HG03064 (cell line): ENCODE results near the gene UMAD1.

Experiments used
- ATAC-seq: cut with Tn5 transposase; IDR thresholded peaks from one replicate; pipeline ENCODE4 v1.9.1; 2021; ENCODE audit warnings: low read depth; ENCODE audit not compliant: unreplicated experiment

The UMAD1 gene

DNA sequence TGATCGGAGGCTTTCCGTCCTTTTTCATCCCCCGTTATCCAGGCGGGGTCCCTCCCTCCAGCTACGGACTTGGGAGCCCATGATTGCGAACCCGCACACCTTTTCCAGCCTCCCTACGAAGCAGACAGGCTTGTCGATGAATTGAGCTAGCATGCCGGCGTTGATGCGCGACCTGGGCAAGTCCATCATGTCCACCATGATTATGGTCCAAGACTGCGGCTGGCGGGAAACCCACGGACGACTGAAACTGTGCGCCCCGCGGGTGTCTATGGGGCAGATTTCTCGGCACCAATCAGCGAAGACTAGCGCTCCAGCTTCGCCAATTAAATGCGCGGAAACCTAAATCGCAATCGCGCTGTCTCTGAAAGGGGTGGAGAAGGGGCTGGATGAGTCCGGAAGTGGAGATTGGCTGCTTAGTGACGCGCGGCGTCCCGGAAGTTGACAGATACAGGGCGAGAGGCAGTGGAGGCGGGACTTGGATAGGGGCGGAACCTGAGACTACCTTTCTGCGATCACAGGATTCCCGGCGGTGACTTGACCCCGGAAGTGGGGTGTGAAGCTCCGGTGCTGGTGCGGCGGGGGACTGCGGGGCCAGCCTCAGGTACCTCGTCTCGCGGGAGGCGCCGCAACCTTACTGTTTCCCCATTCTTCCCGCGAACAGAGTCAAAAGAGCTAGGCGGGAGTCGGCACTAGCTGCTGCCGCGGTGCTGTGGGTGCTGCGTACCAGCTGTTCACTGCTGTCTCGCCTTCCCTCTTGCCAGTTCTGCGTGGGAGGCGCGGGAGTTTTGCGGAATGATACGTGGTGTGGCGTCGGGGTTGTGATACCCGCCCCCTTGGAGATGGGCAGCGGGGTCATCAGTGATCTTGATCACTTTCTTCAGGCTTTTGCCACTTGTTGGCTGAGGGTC lies at the start of gene UMAD1:
UMAD1 (plus strand) TSS at position 532 of the 908 bp plus-strand sequence. CDS start 32,620 bp downstream, outside the sequence.
- ATAC-seq, result peak; percentile 99

DNA sequence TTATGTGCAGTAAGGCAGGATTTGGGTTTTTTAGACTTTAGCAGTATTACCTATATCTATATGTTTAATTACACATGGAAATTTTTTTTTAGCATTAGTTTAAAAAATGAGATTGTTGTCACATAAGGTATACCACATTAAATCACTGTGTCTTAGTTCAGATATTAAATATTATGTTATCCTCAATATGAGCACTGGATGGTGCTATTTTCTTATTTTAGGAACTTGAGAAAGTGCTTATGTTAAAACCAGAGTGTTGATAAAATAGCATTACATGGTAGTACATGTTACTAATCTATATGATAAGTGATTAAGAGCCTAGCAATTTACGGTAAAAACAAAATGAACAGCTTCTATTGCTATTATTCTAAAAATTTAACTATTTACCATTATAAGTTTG lies 45.1 kb upstream of the UMAD1 start:
- ATAC-seq, result no peak

DNA sequence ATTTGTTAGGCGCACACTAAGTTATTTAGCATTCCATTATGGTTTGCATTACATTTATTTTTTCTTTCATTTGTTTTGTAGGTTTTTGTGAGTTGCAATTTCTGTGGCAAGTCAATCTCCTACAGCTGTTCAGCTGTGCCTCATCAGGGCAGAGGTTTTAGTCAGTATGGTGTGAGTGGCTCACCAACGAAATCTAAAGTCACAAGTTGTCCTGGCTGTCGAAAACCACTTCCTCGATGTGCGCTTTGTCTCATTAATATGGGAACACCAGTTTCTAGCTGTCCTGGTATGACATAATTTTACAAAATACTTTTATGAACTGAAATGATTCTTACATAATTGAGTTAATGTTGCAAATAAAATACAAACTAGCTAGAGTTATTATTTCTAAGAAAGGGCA lies 44.4 kb upstream of the UMAD1 start:
- ATAC-seq, result no peak

DNA sequence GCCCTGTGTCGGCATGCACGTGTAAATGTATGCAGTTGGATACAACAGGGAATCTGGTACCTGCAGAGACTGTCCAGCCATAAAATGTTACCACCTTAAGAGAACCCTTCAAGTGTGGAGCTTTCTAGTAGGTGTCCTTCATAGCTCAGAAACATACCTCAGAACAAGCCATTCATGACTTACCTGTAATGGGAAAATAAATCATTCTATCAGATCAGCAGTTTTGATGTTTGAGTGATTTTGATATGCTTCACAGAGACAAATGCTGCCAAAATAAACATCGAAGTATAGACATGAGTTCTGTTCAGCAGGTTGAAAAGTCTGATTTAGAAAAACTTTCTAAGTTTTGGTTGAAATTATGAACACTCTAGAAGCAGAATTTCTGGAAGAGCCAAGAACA lies 33.5 kb upstream of the UMAD1 start:
- no peak for ATAC-seq

DNA sequence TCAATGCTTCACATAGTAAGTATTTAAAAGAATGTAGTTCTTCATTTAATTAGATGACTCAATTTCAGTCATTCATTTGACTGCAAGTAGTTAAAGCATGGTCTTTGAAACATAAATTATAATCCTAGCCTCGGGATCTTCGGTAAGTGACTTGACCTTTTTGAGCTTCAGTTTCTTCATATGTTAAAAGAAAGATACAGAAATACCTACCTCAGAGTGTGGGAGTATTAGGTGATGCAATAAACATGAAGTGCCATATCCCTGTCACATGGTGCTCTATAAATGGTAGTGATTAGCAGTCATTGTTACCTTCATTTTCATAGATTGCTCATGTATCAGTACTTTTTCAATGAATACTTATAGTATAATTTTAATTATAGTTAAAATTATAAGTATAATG lies 31.2 kb upstream of the UMAD1 start:
- ATAC-seq, result no peak

DNA sequence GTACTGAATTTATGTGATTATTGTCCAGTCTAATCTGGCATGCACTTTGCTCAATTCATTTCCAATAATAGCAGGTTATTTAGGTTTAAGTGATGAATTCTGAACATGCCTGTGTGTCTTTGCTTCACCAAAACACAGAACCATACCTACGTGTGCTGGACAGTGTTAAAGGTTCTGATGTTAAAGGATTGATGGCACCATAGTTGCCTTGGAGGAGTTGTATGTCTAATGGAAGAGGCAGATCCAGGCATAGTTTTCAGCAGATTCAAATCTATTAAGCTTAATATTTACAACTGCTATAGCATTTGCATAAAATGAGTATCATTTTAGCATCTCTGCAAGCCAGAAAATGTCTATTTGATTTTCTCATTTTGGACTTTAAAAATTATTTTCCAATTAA lies 28.0 kb upstream of the UMAD1 start:
- no peak for ATAC-seq

DNA sequence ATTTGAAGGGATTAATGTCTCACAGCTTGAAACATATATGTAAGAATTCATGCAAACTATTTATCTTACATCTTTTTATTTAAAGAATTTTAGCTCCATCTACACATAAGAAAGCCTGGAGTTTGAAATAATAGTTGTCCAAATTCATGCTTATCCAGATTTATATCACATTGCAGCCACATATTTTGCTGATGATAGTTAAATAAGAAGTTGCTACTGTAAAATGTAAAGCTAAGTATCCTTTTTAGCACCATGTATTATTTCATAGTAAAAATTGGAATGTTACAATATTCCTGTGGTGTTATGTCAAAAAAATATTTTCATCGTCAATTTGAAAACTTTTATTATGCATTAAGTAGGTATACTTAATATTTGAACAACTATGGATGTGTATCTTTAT lies 27.3 kb upstream of the UMAD1 start:
- no peak for ATAC-seq

DNA sequence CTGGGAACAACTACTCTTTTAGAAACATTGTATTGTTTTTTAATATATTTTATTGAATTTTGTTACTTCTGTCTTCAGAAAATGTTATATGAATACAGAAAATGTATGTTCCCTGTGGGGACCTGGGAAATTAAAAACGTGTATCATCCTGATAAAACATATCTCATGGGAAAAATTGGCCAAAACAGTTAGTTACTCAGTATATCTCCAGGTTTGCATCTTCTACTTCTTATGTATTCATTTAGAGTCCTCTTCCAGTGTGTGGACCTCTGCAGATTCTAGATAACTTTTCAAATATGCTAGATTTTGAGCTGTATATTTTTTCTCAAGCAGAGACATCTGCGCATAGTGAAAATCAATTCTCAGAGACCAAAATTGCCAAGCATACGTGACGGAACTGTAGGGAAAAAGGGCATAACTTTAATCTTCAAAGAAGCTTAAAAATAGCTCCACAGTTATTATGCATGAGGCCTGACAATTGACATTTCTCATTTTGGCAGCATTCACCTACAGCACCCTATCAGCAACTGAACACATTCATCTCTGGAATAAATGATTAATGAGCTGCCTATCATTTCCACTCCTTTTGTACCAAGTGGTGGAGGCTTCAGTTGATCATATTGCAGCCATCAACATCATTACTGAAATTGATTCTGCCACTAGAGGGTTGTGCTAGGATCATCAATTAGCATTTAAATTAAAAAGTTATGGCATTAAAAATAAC lies 26.4 kb upstream of the UMAD1 start:
- ATAC-seq, result no peak

DNA sequence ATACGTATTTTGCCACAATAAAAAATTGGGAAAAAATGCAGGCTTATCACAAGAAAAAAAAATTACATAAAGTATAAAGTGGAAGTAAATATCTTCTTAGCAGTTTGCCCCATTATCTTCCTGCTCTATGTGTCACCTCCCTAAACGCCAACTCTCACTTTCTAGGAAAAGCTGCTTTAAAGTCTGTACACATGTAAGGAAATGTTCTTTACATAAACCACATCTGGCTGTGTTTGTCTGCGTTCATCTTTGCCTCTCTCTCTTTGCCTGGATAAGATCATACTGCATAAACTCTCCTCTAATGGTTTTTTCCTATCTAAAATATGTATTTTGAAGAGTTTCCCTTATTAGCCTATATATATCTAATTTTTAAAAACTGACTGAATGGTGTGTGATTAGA lies 23.0 kb upstream of the UMAD1 start:
- ATAC-seq, result no peak

DNA sequence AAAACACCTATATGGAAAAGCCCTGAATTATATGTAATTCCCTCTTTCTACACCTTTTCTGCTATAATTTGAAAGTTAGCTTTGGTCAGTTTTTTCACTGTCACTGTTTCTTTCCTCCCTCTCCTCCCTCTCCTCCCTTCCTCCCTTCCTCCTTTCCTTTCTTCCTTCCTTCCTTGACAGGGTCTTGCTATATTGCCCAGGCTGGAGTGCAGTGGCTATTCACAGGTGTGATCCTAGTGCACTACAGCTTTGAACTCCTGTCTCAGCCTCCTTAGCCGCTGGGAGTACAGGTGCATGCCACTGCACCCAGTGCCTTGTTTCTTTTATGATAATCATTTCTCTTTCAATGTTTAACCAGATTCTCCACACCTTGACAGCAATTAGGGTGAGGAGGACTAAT lies 22.1 kb upstream of the UMAD1 start:
- no peak for ATAC-seq

DNA sequence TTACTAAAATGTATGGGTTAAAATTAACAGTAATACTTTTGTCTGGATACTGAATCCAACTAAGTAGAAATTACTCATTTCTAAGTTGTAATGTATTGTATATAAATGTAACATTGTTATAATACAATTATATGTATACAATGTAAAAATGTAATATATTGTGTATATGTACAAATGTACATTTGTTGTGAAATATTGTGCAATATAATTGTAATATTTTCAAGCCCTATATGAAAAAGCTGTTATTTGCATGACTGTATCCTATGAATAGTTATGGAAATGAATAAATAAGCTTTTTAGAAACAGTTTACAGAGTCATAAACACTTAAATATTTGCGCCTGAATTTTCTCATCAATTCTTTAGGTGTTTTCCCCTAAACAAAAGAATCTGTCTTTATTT lies 20.3 kb upstream of the UMAD1 start:
- no peak for ATAC-seq

DNA sequence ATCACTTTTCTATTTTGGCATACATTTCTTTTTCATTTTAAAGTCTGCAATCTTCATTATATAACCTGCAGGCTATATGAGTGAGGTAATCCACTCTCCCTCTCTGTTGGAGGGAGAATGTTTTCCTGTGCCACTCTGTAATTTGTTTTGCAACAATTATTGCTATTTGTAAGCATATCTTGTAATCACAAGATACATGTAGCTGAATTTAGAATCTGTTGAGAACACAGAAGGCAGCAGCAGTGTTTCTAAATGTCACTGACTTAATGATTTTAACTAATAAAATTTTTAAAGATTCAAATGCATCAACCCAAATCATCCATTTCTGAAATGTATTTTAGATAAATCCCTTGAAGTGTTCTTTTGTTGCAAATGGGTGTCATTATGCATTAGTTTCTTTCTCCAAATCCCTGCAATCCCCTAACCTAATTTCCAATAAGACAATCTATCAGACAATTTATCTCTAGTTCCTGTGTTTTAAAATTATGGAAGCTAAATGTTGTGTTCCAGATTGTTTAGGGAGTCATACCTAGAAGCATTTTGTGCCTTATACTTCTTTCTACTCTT lies 19.8 kb upstream of the UMAD1 start:
- ATAC-seq, result no peak

DNA sequence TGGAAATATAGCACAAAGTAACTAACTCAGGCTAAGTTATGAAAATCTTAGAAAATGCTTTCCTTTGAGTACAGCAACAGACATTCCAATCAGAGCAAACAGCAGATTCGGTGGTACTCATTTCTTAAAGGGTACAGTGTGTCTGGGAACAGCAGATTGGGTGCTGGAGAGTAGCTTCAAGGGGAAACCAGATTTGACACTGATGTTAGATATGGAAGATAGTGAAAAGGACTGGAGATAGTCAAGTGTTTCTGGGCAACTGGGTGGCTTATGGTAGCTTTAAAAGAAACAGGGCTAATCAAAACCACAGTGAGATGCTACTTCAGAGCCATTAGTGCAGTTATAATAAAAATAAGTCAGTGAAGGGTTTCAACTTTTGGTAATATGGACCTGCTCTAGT lies 12.1 kb upstream of the UMAD1 start:
- ATAC-seq, result no peak

DNA sequence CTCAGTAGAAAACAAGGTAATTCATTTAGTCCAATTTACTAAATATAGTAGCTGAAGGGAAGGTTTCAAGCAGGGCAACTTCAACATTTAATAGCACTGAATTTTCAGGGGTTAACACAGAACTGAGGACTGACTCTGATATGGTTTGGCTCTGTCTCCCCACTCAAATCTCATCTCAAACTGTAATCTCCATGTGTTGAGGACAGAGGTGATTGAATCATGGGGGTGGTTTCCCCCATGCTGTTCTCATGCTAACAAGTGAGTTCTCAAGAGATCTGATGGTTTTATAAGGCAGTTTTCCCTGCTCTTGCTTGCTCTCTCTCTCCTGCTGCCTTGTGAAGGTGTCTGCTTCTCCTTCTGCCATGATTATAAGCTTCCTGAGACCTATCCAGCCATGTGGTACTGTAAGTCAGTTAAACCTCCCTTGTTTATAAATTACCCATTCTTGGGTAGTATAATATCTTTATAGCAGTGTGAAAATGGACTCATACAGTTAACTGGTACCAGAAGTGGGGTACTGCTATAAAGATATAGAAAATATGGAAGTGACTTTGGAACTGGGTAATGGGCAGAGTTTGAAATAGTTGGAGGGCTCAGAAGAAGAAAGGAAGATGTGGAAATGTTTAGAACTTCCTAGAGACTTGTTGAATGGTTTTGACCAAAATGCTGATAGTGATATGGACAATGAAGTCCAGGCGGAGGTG lies 9.8 kb upstream of the UMAD1 start:
- no peak for ATAC-seq

DNA sequence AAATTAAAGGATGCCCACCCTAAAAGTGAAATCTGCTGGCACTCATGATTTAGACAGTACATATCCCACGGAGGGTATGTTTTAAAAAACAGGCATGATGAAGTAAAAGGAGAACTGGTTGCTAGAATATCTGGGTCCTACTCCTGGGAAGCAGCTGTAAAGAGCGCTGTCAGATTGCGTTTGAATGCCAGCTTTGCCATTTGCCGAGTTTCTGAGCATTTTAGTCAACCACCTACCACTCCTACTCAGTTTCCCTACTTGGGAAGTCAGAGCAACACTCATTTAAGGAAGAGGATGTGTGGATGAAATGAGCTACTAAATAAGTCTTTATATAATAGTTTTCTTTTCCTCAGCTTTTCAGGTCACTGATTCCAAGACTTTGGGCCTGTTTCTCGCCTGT lies 1.1 kb upstream of the UMAD1 start:
- ATAC-seq, result no peak

DNA sequence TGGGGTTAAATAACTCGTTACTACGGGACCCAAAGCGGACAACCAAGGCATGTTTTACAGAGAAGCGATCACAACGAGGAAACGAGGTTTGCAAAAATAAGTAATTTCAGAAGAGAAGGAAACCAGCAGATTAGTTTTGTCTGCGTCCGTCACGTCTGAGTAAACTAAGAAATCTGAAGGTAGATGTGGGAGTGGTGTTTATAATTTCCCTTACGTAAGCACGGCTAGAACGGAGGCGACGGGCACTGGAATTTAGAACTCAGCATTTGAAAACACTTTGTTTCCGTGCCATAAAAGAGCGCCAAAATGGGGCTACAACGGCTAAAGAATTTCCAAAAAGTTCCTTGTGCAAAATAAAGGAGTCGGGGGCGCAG lies 718 bp upstream of the UMAD1 start:
- ATAC-seq, result no peak

DNA sequence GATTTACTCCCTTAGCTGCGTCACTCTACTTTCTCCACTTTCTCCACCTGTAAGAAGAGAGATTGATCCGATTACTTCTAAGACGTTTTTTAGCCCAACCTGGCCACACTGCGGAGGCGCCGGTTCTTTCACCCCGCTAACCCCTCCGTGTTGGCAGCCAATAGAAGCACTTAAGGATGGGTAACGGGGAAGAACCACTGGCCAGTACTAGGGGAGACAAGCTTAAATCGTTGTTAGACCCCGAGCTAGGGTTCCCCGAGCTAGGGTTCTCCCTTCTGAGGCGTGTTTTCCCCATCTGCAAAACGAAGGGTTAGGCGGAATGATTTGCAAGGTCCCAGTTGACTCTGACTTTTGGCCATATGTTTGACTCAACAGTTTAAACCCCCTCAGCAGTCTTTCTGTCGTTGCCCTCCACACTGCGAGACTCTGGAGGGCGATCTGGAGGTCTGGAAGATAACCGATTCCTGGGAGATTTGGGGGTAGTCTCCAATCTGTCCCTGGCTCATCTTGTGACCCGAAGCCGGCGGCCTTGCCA lies 644 bp downstream of the UMAD1 start:
- ATAC-seq, result peak; percentile 3

DNA sequence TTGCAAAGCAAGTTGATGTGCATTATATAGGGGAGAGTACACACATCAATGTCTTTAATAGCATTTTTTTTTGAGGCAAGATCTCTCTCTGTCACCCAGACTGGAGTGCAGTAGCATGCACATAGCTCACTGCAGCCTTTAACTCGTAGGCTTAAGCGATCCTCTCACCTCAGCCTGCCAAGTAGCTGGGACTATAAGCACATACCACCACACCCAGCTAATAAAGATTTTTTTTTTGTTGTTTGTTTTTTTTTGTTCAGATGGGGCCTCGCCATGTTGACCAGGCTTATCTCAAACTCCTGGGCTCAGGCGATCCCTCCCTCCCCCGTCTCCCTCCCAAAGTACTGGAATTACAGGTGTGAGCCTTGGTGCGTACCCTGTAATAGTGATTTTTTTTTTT lies 1.5 kb downstream of the UMAD1 start:
- ATAC-seq, result no peak

DNA sequence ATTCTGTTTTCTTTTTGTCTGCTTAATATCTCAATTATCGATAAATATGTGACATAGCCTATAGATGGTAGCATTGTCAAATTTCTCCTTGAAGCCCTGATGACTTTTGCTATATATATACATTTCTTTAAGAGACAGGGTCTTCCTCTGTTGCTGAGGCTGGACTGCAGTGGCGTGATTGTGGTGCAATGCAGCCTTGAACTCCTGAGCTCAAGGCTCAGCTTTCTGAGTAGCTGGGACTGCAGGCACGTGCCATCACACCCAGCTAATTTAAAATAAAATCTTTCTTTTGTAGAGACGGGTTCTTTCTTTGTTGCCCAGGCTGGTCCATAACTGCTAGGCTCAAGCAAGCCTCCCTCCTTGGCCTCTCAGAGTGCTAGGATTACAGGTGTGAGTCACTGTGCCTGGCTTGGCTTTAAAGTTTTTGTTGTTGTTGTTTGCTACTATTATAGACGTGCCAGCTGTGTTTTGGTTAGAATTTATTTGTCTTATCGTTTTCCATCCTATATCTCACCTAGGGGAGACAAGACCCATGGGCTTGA lies 7.0 kb downstream of the UMAD1 start:
- no peak for ATAC-seq

DNA sequence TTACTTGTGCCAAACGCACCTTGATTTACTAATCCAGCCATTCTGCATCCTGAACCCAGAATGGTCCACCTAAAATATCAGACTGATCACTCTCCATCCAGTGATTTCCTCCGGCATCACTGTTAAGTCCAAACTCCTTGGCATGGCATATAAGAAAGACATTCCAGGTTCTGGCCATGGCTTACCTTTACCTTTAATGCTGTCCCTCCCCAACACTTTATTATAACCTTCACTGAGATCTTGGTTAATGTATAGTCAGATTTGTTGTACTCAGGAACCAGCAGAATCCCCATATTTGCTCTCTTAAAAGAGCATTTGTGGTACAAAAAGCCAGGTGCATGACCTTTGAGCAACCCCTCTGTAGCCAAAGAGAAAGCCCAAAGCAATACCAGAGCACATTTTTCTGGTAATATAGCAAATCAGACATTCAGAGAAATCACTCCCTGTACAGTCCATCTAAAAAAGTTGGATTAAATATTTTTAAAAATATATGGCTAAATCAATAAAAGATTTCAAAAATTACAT lies 10.2 kb downstream of the UMAD1 start:
- no peak for ATAC-seq
